Fibroblast of pulmonary artery (primary cell): ENCODE results near the gene ALOXE3.

Source experiments
- DNase-seq: peaks from one replicate; pipeline ENCODE4 v3.0.0-alpha.2; 2010; ENCODE audit warnings: low read depth
- H3K4me3 ChIP-seq: replicated peaks from 2 replicates; pipeline ENCODE4 v1.5.1; 2011; ENCODE audit warnings: low read depth, mild to moderate bottlenecking, control low read depth, low read length, moderate library complexity
- TF ChIP-seq, protein P1 (sequence below): IDR thresholded peaks from 2 replicates; pipeline ENCODE4 v1.5.1; 2011; ENCODE audit warnings: mild to moderate bottlenecking, control low read depth, low read length, inconsistent platforms; ENCODE audit errors: missing control alignments

The ALOXE3 gene

GRCh38 chr17:8131844-8132441, 13.6 kb upstream of the ALOXE3 start:
- TF ChIP-seq, protein P1, sequence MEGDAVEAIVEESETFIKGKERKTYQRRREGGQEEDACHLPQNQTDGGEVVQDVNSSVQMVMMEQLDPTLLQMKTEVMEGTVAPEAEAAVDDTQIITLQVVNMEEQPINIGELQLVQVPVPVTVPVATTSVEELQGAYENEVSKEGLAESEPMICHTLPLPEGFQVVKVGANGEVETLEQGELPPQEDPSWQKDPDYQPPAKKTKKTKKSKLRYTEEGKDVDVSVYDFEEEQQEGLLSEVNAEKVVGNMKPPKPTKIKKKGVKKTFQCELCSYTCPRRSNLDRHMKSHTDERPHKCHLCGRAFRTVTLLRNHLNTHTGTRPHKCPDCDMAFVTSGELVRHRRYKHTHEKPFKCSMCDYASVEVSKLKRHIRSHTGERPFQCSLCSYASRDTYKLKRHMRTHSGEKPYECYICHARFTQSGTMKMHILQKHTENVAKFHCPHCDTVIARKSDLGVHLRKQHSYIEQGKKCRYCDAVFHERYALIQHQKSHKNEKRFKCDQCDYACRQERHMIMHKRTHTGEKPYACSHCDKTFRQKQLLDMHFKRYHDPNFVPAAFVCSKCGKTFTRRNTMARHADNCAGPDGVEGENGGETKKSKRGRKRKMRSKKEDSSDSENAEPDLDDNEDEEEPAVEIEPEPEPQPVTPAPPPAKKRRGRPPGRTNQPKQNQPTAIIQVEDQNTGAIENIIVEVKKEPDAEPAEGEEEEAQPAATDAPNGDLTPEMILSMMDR, result no peak
- no peak for DNase-seq
- H3K4me3 ChIP-seq, result no peak overlapping the region

DNA sequence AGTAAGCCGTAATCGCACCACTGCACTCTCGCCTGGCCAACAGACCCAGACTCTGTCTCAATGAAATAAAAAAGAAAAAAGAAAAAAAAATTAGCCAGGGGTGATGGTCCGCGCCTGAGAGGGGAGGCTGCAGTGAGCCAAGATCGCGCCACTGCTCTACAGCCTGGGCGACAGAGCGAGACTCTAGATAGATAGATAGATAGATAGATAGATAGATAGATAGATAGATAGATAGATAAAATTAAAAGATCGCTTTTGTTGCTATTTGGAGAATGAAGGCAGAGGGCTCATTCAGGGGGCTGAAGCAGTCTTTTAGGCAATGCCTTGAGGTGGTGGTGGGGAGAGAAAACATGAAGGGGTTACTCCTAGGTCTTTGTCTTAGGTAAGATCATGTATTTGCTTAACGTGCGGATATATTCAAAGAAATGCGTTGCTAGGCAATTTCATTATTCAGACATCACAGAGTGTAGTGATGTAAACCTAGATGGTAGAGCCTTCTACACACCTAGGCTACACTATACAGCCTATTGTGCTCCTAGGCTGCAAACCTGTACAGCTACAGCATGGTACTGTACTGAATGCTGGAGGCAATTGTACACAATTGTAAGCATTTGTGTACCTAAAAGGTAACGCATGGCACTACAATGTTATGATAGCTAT, 9.9 kb upstream of the ALOXE3 start:
- H3K4me3 ChIP-seq, result no peak overlapping the region
- TF ChIP-seq, protein P1, result no peak
- no peak for DNase-seq

- no peak for DNase-seq
- peak overlapping the region; percentile 71 for H3K4me3 ChIP-seq
- TF ChIP-seq, protein P1, result no peak
Measured at GRCh38 chr17:8126491-8127066, 8.3 kb upstream of the ALOXE3 start.

DNA sequence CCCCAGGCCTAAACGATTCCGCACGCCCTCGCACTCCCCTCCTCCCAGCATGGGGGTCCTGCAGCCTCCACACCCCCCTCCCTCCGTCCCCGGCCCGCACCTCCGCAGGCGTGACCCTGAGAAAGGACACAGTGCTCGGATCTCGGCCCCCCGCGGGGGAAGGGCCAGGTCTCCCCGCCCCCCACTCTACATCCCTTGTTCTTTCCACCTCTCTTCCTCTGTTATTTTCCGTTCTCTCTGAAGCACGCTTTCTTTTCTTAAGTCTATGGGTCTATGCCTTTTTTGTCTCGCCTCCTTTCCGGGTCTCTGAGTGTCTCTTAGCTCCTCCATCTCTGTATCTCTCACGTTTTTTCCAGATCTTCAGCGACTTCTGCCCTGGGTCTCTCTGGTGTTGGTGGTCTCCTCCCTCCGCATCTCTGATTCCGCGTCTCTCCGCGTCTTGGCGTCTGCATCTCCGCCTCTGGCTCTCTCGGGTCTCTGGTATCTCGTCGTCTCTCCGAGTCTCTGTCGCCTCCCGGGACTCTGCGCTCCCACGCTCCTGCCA, 7.7 kb upstream of the ALOXE3 start:
- DNase-seq, result no peak
- TF ChIP-seq, protein P1, result no peak
- peak overlapping the region; percentile 71 for H3K4me3 ChIP-seq

DNA sequence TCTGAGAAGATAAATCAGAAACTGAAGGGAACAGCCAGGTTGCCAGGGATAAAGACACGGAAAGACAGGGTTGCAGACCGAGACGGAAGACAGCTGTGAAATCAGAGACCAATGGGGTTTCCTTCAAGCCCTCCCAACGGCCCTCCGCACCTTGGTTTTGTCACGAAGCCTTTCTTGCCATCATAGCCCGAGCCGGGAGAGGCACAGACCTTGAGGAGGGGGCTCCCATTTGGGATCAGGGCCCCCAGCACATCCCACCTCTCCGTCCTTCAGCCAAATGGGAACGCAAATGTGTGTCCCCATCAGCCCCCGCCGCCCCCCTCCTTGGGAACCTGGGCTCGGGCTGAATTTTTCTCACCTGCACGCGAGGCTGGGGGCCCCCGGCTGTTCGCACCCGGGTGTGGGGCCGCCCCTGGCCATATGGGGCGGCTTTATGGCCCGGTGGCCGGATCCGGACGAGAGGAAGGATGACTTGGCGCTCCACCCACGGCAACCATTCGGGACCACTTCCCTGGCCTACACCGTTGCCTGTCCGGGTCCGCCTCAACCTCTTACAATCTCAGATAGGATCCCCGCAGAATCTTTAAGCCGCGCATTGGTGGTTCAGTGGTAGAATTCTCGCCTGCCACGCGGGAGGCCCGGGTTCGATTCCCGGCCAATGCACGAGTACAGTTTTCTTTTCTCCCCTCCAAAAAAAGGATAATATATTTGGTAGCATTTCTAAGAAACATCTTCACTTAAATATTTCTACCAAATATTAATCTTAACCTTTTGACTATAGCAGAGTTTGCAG, 7.0 kb upstream of the ALOXE3 start:
- peak; percentile 69 for DNase-seq
- TF ChIP-seq, protein P1, result no peak
- peak overlapping the region; percentile 71 for H3K4me3 ChIP-seq

DNA sequence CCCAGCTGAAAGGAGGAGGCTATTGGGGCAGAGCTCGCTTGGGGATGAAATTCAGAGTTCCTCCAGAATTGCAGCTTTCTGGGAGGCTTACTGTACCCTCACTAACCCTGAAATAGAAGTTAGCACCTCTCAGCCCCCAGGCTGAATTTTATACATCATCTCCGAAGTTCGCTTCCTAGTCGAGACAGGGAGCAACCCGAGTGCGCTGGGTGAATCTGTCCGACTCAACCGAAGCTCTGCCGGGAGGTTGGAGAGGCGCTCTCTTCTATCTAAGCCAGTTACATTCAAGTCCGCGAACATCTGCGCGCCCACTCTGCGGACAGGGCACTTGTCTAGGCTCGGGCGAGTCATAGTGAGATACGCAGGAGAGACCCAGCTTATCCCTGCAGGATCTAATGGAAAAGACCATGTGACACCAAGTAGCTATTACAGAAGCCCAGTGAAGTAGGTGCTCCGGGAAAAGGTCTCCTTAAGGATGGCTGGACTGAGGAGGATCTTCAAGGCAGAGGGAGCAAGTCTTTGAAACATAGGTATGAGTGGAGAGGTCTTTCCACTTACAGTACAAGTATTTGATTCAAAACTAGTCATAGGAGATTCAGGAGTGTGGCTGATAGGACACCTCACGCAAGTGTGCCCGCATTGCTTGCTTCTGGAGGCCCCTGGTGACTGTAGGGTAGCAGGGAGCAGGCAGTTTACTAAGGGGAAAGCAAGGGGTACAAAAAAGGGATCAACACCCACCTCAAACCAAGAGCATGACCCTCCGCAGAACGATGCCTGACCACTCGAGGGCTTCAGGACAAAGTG, 6.2 kb upstream of the ALOXE3 start:
- no peak for DNase-seq

More for the DNA sequence above, 6.2 kb upstream of the ALOXE3 start:
- H3K4me3 ChIP-seq, result peak overlapping the region; percentile 54
- TF ChIP-seq, protein P1, result no peak
